Measurements from ENCODE around the gene ZNF343. TPM values are rescaled to one million over a fixed set of nuclear protein-coding genes. Genes with fewer than 3 reads are reported as not detected.
A peak's percentile ranks its signal among the peaks of the same experiment; 100 is the strongest.

ZNF343 gene
- total RNA-seq, 1 experiment from 2014 or later, result 3.4 TPM

- no peak overlapping the region for H2BK12ac ChIP-seq (ENCODE audit: insufficient read length, low read depth, low read length)
- H3K4me1 Mint-ChIP-seq, result no peaks in the 10 kb centered on the region
- H3K18ac ChIP-seq (ENCODE audit: insufficient read length, low read depth, low read length), result no peak overlapping the region
- H3K23me2 ChIP-seq (ENCODE audit: insufficient read length, low read depth, low read length, poor library complexity, severe bottlenecking), result no peaks in the 10 kb centered on the region
- H4K20me1 ChIP-seq (ENCODE audit: control insufficient read depth, insufficient read depth, insufficient read length), result no peaks in the 10 kb centered on the region
- peaks cover 6% of the 10 kb centered on the region for H3K27me3 Mint-ChIP-seq (ENCODE audit: low read depth)
- no peaks in the 10 kb centered on the region for H3K9me3 Mint-ChIP-seq
- no peak overlapping the region for H3K27ac Mint-ChIP-seq
- H2AK5ac ChIP-seq (ENCODE audit: insufficient read length, low read length), result no peak overlapping the region
- no peak overlapping the region for H4K91ac ChIP-seq (ENCODE audit: insufficient read length, low read depth, low read length)
- H3K4ac ChIP-seq (ENCODE audit: low read depth, low read length), result no peak overlapping the region
- no peak overlapping the region for H2AFZ ChIP-seq (ENCODE audit: low read length)
- H4K8ac ChIP-seq (replicated peaks; ENCODE audit: insufficient read length, low read depth, low read length), result no peak overlapping the region
- no peak for TF ChIP-seq CTCF (conservative IDR thresholded peaks at IDR 0.05)
- H3K56ac ChIP-seq (ENCODE audit: insufficient read length, low read depth, low read length), result no peak overlapping the region
- no peaks in the 10 kb centered on the region for H3K27me3 ChIP-seq (ENCODE audit: insufficient read depth, low read length)
- H3K4me1 ChIP-seq (ENCODE audit: insufficient read depth, low read length), result no peaks in the 10 kb centered on the region
- peak; percentile 59 for DNase-seq
- no peaks in the 10 kb centered on the region for H3K9me3 ChIP-seq (ENCODE audit: control insufficient read depth, low read depth, low read length)
- no peaks in the 10 kb centered on the region for H3K79me2 ChIP-seq (ENCODE audit: insufficient read depth, low read length)
- H3K4me3 Mint-ChIP-seq, result no peak overlapping the region
- no peak overlapping the region for H2BK120ac ChIP-seq (ENCODE audit: low read depth, low read length, poor library complexity, severe bottlenecking)
- no peaks in the 10 kb centered on the region for H3K36me3 Mint-ChIP-seq (ENCODE audit: insufficient read depth in 1 of 3, low read depth in 3 of 3)
- no peak overlapping the region for H2BK5ac ChIP-seq (ENCODE audit: insufficient read length, low read length)
- no peak overlapping the region for H3T11ph ChIP-seq (ENCODE audit: low read length)
- no CpG with 5 or more reads among the region's 4 CpGs for WGBS (ENCODE audit: extremely low coverage, insufficient read length, low lambda C conversion rate)
- no peak overlapping the region for H2BK15ac ChIP-seq (ENCODE audit: low read depth, low read length)
- H3K9ac ChIP-seq (ENCODE audit: extremely low read depth, insufficient read length, low read length), result no peak overlapping the region
- H3K79me1 ChIP-seq (ENCODE audit: insufficient read depth, low read depth, low read length, poor library complexity, severe bottlenecking), result no peaks in the 10 kb centered on the region
- H4K5ac ChIP-seq (ENCODE audit: insufficient read length, low read depth, low read length), result no peak overlapping the region
- H2BK20ac ChIP-seq (ENCODE audit: low read depth, low read length, poor library complexity, severe bottlenecking), result no peak overlapping the region
- no peak overlapping the region for H3K14ac ChIP-seq (ENCODE audit: insufficient read depth, low read length)
- no peak overlapping the region for H3K23ac ChIP-seq (ENCODE audit: insufficient read length, low read depth, low read length)
- H3K4me2 ChIP-seq (ENCODE audit: insufficient read depth, insufficient read length, low read length), result no peak overlapping the region
- H3K27ac ChIP-seq (ENCODE audit: insufficient read length, low read depth, low read length), result no peak overlapping the region
Measured at GRCh38 chr20:2446845-2447244, 61.9 kb downstream of the ZNF343 start.

Other genes starting within 250 kb of the ZNF343 start
- gene TGM3, start 212.9 kb downstream of the ZNF343 start, total RNA-seq (2021), result not detected in 2 replicates
- gene TGM6, start 128.0 kb downstream of the ZNF343 start, total RNA-seq (2021), result not detected in 2 replicates
- gene SNRPB, start 38.1 kb downstream of the ZNF343 start, total RNA-seq (2021), result 462 and 482 TPM in 2 replicates
- not detected in 2 replicates for gene TMC2, start 27.7 kb upstream of the ZNF343 start, total RNA-seq (2021)
- 756 and 774 TPM in 2 replicates for gene NOP56, start 143.7 kb upstream of the ZNF343 start, total RNA-seq (2021)
- gene IDH3B, start 155.3 kb upstream of the ZNF343 start, total RNA-seq (2021), result 114 and 122 TPM in 2 replicates
- gene EBF4, start 183.9 kb upstream of the ZNF343 start, total RNA-seq (2021), result 3.9 and 4.3 TPM in 2 replicates